Astrocyte (in vitro differentiated cells and primary cell): ENCODE results near the gene CDC14B. TPM values are rescaled to one million over a fixed set of nuclear protein-coding genes. Genes with fewer than 3 reads are reported as not detected.

ENCODE experiments used
- DNase-seq: peaks from one replicate; pipeline ENCODE4 v3.0.0-alpha.2; 2010; ENCODE audit warnings: low read depth
- FAIRE-seq: peaks from 2 replicates; lab custom pipeline; 2011; peaks lifted over from hg19 to GRCh38; lab: Jason Lieb, UNC
- H2AFZ ChIP-seq: 2 replicates; pipeline ENCODE4 v1.6.0; 2012; ENCODE audit warnings: low read depth, low read length, inconsistent platforms
- H3K27ac ChIP-seq: 2 replicates; pipeline ENCODE4 v1.5.1; 2011; ENCODE audit warnings: low read depth, low read length, inconsistent platforms
- H3K27me3 ChIP-seq: 2 replicates; pipeline ENCODE4 v1.6.0; 2011; ENCODE audit warnings: low read length, inconsistent platforms; ENCODE audit not compliant: insufficient read depth
- H3K36me3 ChIP-seq: 2 replicates; pipeline ENCODE4 v1.5.1; 2011; ENCODE audit warnings: low read length, inconsistent platforms; ENCODE audit not compliant: insufficient read depth
- H3K4me1 ChIP-seq: 2 replicates; pipeline ENCODE4 v1.5.1; 2011; ENCODE audit warnings: low read length, inconsistent platforms; ENCODE audit not compliant: insufficient read depth
- H3K4me2 ChIP-seq: 2 replicates; pipeline ENCODE4 v1.6.0; 2012; ENCODE audit warnings: low read length, inconsistent platforms
- H3K4me3 ChIP-seq: 2 replicates; pipeline ENCODE4 v1.5.1; 2011; ENCODE audit warnings: low read depth, mild to moderate bottlenecking, low read length, inconsistent platforms; ENCODE audit not compliant: insufficient read depth
- H3K79me2 ChIP-seq: 2 replicates; pipeline ENCODE4 v1.6.0; 2012; ENCODE audit warnings: mild to moderate bottlenecking, low read length, inconsistent platforms; ENCODE audit not compliant: insufficient read depth
- H3K9ac ChIP-seq: 2 replicates; pipeline ENCODE4 v1.6.0; 2012; ENCODE audit warnings: mild to moderate bottlenecking, low read length, inconsistent platforms
- H3K9me3 ChIP-seq: 2 replicates; pipeline ENCODE4 v1.5.1; 2012; ENCODE audit warnings: low read depth, mild to moderate bottlenecking, low read length, inconsistent platforms; ENCODE audit not compliant: insufficient read depth
- H4K20me1 ChIP-seq: 2 replicates; pipeline ENCODE4 v1.6.0; 2012; ENCODE audit warnings: low read length, inconsistent platforms; ENCODE audit not compliant: insufficient read depth
- H3K27ac Mint-ChIP-seq: one replicate; pipeline ENCODE4 v1.8.0; 2021; ENCODE audit warnings: mild to moderate bottlenecking, mixed read lengths; ENCODE audit not compliant: unreplicated experiment
- H3K27me3 Mint-ChIP-seq: one replicate; pipeline ENCODE4 v1.8.0; 2021; ENCODE audit warnings: low read depth, mixed read lengths; ENCODE audit not compliant: unreplicated experiment
- H3K36me3 Mint-ChIP-seq: one replicate; pipeline ENCODE4 v1.8.0; 2021; ENCODE audit warnings: low read depth, mixed read lengths; ENCODE audit not compliant: unreplicated experiment
- H3K4me1 Mint-ChIP-seq: one replicate; pipeline ENCODE4 v1.8.0; 2021; ENCODE audit warnings: low read depth, mixed read lengths; ENCODE audit not compliant: unreplicated experiment
- H3K4me3 Mint-ChIP-seq: one replicate; pipeline ENCODE4 v1.8.0; 2021; ENCODE audit warnings: mild to moderate bottlenecking, moderate library complexity, mixed read lengths; ENCODE audit not compliant: unreplicated experiment
- H3K9me3 Mint-ChIP-seq: one replicate; pipeline ENCODE4 v1.8.0; 2021; ENCODE audit warnings: mild to moderate bottlenecking, mixed read lengths; ENCODE audit not compliant: unreplicated experiment
- EZH2 ChIP-seq: IDR thresholded peaks from 2 replicates; pipeline ENCODE4 v1.6.1; 2012; ENCODE audit warnings: mild to moderate bottlenecking, low read length, inconsistent platforms; ENCODE audit not compliant: insufficient read depth
- total RNA-seq: library from RNA; stranded (reverse); gene quantifications from 2 replicates; pipeline ENCODE4 v1.2.1, GENCODE V29; 2021
- TF ChIP-seq, protein P1 (sequence below): IDR thresholded peaks from 2 replicates; pipeline ENCODE4 v1.5.1; 2011; ENCODE audit warnings: low read depth, mild to moderate bottlenecking, inconsistent platforms, low read length, moderate library complexity; ENCODE audit not compliant: insufficient read depth

Gene CDC14B
- total RNA-seq, 1 donor from 2014 or later: 22.5 TPM

DNA sequence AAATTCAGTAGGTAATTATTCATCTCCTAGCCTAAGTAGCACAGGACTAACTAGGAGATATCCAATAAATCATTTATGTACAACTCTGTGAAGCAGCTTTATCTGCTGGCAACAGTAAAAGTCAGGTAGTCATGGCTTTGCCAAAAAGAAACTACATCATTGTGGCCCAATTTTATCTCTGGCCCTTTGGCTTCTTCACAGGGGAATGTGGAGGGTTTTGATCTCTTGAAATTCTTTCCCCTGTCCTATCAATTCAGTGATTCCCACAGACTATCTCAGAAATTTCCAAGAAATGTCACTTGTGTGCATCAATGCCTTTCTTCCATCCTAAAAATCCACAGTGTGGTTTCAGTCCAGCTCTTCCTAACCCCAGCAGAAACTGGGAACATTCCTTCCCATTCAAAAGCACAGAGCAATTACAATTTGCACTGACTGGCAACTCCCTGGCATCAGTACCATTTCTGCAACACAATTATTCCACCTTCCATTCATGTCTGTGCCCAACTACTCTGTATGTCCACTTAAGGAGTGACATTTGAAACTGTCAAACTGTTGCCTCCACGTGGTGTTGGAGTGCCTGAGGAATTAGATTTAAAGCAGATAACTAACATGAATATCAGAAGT lies 6.6 kb downstream of the CDC14B start:
- Histone ChIP-seq H3K4me3 (no peak overlapping the region), H3K9ac (no peak overlapping the region), H3K9me3 (no peaks in the 10 kb centered on the region), H2AFZ (no peak overlapping the region), H3K4me2 (peak overlapping the region; percentile 79), H3K27ac (no peak overlapping the region), H3K79me2 (peaks cover 31% of the 10 kb centered on the region), H3K4me1 (peaks cover 13% of the 10 kb centered on the region), H3K27me3 (no peaks in the 10 kb centered on the region), H4K20me1 (peaks cover 39% of the 10 kb centered on the region), H3K36me3 (no peaks in the 10 kb centered on the region)
- H3K27me3 Mint-ChIP-seq: no peaks in the 10 kb centered on the region
- no peak overlapping the region for H3K27ac Mint-ChIP-seq
- no peaks in the 10 kb centered on the region for H3K9me3 Mint-ChIP-seq
- peaks cover 34% of the 10 kb centered on the region for H3K4me1 Mint-ChIP-seq
- no peak overlapping the region for H3K4me3 Mint-ChIP-seq
- DNase-seq: peak; percentile 49
- no peak for FAIRE-seq
- H3K36me3 Mint-ChIP-seq: no peaks in the 10 kb centered on the region
- TF ChIP-seq, protein P1, sequence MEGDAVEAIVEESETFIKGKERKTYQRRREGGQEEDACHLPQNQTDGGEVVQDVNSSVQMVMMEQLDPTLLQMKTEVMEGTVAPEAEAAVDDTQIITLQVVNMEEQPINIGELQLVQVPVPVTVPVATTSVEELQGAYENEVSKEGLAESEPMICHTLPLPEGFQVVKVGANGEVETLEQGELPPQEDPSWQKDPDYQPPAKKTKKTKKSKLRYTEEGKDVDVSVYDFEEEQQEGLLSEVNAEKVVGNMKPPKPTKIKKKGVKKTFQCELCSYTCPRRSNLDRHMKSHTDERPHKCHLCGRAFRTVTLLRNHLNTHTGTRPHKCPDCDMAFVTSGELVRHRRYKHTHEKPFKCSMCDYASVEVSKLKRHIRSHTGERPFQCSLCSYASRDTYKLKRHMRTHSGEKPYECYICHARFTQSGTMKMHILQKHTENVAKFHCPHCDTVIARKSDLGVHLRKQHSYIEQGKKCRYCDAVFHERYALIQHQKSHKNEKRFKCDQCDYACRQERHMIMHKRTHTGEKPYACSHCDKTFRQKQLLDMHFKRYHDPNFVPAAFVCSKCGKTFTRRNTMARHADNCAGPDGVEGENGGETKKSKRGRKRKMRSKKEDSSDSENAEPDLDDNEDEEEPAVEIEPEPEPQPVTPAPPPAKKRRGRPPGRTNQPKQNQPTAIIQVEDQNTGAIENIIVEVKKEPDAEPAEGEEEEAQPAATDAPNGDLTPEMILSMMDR: no peak
- no peak for TF ChIP-seq EZH2

DNA sequence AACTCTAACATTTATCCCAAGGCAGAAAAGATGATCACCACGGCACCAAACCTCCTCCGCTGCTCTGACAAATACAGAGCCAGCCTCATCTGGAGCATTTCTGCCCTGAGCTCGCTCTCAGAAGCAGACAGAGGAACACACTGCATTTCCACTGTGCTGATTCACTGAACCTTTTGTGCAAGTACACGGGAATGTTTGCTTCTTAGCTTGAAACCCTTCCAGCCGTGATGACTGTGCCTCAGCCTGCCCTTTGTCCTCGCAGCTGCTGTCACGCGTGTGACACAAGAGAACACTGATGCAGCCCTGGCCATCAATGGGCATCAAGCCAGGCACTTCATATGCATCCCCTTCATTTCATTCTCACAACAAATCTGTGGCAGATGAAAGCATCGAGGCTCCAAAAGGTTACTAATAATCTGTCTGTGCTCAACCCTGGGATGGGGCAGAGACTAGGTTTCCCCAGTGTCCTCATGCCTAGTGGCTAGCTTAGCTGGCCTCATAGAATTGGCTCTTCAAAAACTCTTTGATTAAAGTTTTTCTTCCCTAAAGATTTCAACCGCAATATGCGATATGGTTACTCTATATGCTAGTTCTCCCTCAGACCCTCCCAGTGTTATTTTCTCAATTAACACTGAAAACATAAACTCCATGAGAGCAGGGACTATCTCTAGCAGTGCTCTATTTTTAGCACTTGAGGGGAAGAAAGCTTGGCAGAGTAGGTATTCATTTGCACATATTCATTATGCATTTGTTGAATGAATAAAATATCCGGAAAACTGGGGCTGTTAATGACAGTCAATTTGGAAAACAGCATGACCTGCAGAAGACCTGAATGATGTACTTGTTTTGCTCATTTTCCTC lies 7.3 kb downstream of the CDC14B start:
- peaks cover 36% of the 10 kb centered on the region for H4K20me1 ChIP-seq
- peak; percentile 94 for FAIRE-seq

More for the DNA sequence above, 7.3 kb downstream of the CDC14B start:
- Mint-ChIP-seq H3K36me3 (no peaks in the 10 kb centered on the region), H3K27me3 (no peaks in the 10 kb centered on the region), H3K4me1 (peaks cover 28% of the 10 kb centered on the region), H3K27ac (peak overlapping the region; percentile 73), H3K4me3 (peak overlapping the region; percentile 68), H3K9me3 (no peaks in the 10 kb centered on the region)
- H3K4me3 ChIP-seq: peak overlapping the region; percentile 29
- H3K36me3 ChIP-seq: no peaks in the 10 kb centered on the region
- peaks cover 11% of the 10 kb centered on the region for H3K4me1 ChIP-seq
- peak; percentile 88 for DNase-seq
- peak overlapping the region; percentile 52 for H3K27ac ChIP-seq
- peaks cover 31% of the 10 kb centered on the region for H3K79me2 ChIP-seq
- no peaks in the 10 kb centered on the region for H3K27me3 ChIP-seq
- H3K9ac ChIP-seq: peak overlapping the region; percentile 70
- H2AFZ ChIP-seq: peak overlapping the region; percentile 14
- TF ChIP-seq, protein P1: no peak
- no peak for TF ChIP-seq EZH2
- H3K9me3 ChIP-seq: no peaks in the 10 kb centered on the region
- peak overlapping the region; percentile 79 for H3K4me2 ChIP-seq
